Cardiac fibroblast (primary cell): Measurements from ENCODE around the gene FUT7.
A peak's percentile ranks its signal among the peaks of the same experiment; 100 is the strongest.

Experiments
- DNase-seq, 2 donors: peaks; one replicate each; pipeline versions ENCODE4 v3.0.0 to v3.0.0-alpha.2; 2010; ENCODE audit warnings: low read depth in 2 of 2
- H3K4me3 ChIP-seq, 2 donors: replicated peaks in 1 of 2; 1 replicate in 1 of 2; 2 replicates in 1 of 2; pipeline ENCODE4 v1.5.1; 2011; ENCODE audit warnings: low read depth in 2 of 2, low read length in 2 of 2, mild to moderate bottlenecking in 2 of 2, moderate library complexity in 1 of 2
- CTCF ChIP-seq: IDR thresholded peaks from one replicate; pipeline ENCODE4 v1.5.1; 2011; ENCODE audit warnings: low read depth, mild to moderate bottlenecking, low read length, inconsistent platforms

FUT7 gene

GRCh38 chr9:137049544-137050449 lies 17.9 kb upstream of the FUT7 start:
- DNase-seq, result peak; percentile 46 to 61
- H3K4me3 ChIP-seq, result no peak overlapping the region
- TF ChIP-seq CTCF, result peak; percentile 54

GRCh38 chr9:137048655-137049543 lies 17.0 kb upstream of the FUT7 start:
- DNase-seq, result no peak
- TF ChIP-seq CTCF, result no peak
- no peak overlapping the region for H3K4me3 ChIP-seq

- peak within 1 kb of the TSS; percentile 55 to 63 for H3K4me3 ChIP-seq
- TF ChIP-seq CTCF, result peak; percentile 96
- peak; percentile 72 to 75 for DNase-seq
Observed at GRCh38 chr9:137046088-137046787, 14.3 kb upstream of the FUT7 start, which contains the start of gene NPDC1. Gene NPDC1 (minus strand): TSS chr9:137046177. CDS start chr9:137045989, 188 bp downstream.

GRCh38 chr9:137045294-137046087 lies 13.6 kb upstream of the FUT7 start:
- no peak for TF ChIP-seq CTCF
- H3K4me3 ChIP-seq, result peak overlapping the region; percentile 55 to 63
- peak; percentile 45 to 56 for DNase-seq

GRCh38 chr9:137044502-137045177 lies 12.8 kb upstream of the FUT7 start:
- no peak for TF ChIP-seq CTCF
- no peak for DNase-seq
- peak overlapping the region; percentile 53 to 63 for H3K4me3 ChIP-seq
